KOPT-K1 (cell line): ENCODE results near the gene TEAD4.

Experiments used
- H3K27ac ChIP-seq: fragments of 200-600 bp; sonication (generic); 2 replicates; pipeline ENCODE4 v1.5.1; 2016; ENCODE audit warnings: antibody characterized with exemption, mild to moderate bottlenecking, low read depth, low read length; ENCODE audit not compliant: poor library complexity, severe bottlenecking
- H3K36me3 ChIP-seq: fragments of 200-600 bp; sonication (generic); 2 replicates; pipeline ENCODE4 v1.5.1; 2017; ENCODE audit warnings: antibody characterized with exemption, mild to moderate bottlenecking, low read length, moderate library complexity; ENCODE audit not compliant: insufficient read depth
- H3K9me3 ChIP-seq: fragments of 200-600 bp; sonication (generic); 2 replicates; pipeline ENCODE4 v1.5.1; 2017; ENCODE audit warnings: antibody characterized with exemption, low read length, mild to moderate bottlenecking; ENCODE audit not compliant: insufficient read depth, poor library complexity, severe bottlenecking

TEAD4 gene

GRCh38 chr12:2976581-2976996 lies 17.4 kb downstream of the TEAD4 start:
- Histone ChIP-seq H3K36me3 (no peaks in the 10 kb centered on the region), H3K27ac (no peak overlapping the region), H3K9me3 (no peaks in the 10 kb centered on the region)

GRCh38 chr12:2977776-2978175 lies 18.6 kb downstream of the TEAD4 start:
- Histone ChIP-seq H3K36me3 (no peaks in the 10 kb centered on the region), H3K9me3 (no peaks in the 10 kb centered on the region), H3K27ac (no peak overlapping the region)

GRCh38 chr12:2979806-2980205 lies 20.6 kb downstream of the TEAD4 start:
- H3K9me3 ChIP-seq = no peaks in the 10 kb centered on the region
- no peaks in the 10 kb centered on the region for H3K36me3 ChIP-seq
- no peak overlapping the region for H3K27ac ChIP-seq

GRCh38 chr12:2980630-2981029 lies 21.4 kb downstream of the TEAD4 start:
- H3K36me3 ChIP-seq = no peaks in the 10 kb centered on the region
- no peak overlapping the region for H3K27ac ChIP-seq
- no peaks in the 10 kb centered on the region for H3K9me3 ChIP-seq

GRCh38 chr12:2982361-2982760 lies 23.2 kb downstream of the TEAD4 start:
- Histone ChIP-seq H3K27ac (no peak overlapping the region), H3K9me3 (no peaks in the 10 kb centered on the region), H3K36me3 (no peaks in the 10 kb centered on the region)

- peaks cover under 1% of the 10 kb centered on the region for H3K9me3 ChIP-seq
- no peak overlapping the region for H3K27ac ChIP-seq
- no peaks in the 10 kb centered on the region for H3K36me3 ChIP-seq
These were observed 25.1 kb downstream of the TEAD4 start for GRCh38 chr12:2984249-2984648.

GRCh38 chr12:2984698-2985097 lies 25.5 kb downstream of the TEAD4 start:
- H3K27ac ChIP-seq = no peak overlapping the region
- peaks cover 5% of the 10 kb centered on the region for H3K9me3 ChIP-seq
- no peaks in the 10 kb centered on the region for H3K36me3 ChIP-seq

GRCh38 chr12:2986876-2987275 lies 27.7 kb downstream of the TEAD4 start:
- no peaks in the 10 kb centered on the region for H3K36me3 ChIP-seq
- H3K27ac ChIP-seq = no peak overlapping the region
- peaks cover 8% of the 10 kb centered on the region for H3K9me3 ChIP-seq

- Histone ChIP-seq H3K9me3 (peaks cover 8% of the 10 kb centered on the region), H3K36me3 (no peaks in the 10 kb centered on the region), H3K27ac (no peak overlapping the region)
These were observed 29.3 kb downstream of the TEAD4 start for GRCh38 chr12:2988494-2988893.

- Histone ChIP-seq H3K36me3 (no peaks in the 10 kb centered on the region), H3K27ac (no peak overlapping the region), H3K9me3 (peaks cover 8% of the 10 kb centered on the region)
These were observed 33.5 kb downstream of the TEAD4 start for GRCh38 chr12:2992724-2993123.

- Histone ChIP-seq H3K27ac (no peak overlapping the region), H3K36me3 (no peaks in the 10 kb centered on the region), H3K9me3 (no peaks in the 10 kb centered on the region)
These were observed 38.9 kb downstream of the TEAD4 start for GRCh38 chr12:2997989-2998670.

GRCh38 chr12:2998789-2999264 lies 39.6 kb downstream of the TEAD4 start:
- no peaks in the 10 kb centered on the region for H3K36me3 ChIP-seq
- no peak overlapping the region for H3K27ac ChIP-seq

GRCh38 chr12:2999265-2999841 lies 40.2 kb downstream of the TEAD4 start:
- Histone ChIP-seq H3K9me3 (no peaks in the 10 kb centered on the region), H3K36me3 (no peaks in the 10 kb centered on the region), H3K27ac (no peak overlapping the region)

More at GRCh38 chr12:2998789-2999264, 39.6 kb downstream of the TEAD4 start:
- H3K9me3 ChIP-seq = no peaks in the 10 kb centered on the region

GRCh38 chr12:3000548-3001275 lies 41.5 kb downstream of the TEAD4 start:
- Histone ChIP-seq H3K27ac (no peak overlapping the region), H3K36me3 (no peaks in the 10 kb centered on the region), H3K9me3 (no peaks in the 10 kb centered on the region)

GRCh38 chr12:3002646-3003045 lies 43.4 kb downstream of the TEAD4 start:
- Histone ChIP-seq H3K27ac (no peak overlapping the region), H3K36me3 (no peaks in the 10 kb centered on the region)

More at GRCh38 chr12:3002646-3003045, 43.4 kb downstream of the TEAD4 start:
- H3K9me3 ChIP-seq = no peaks in the 10 kb centered on the region
